ENCODE measurements around the gene ST3GAL3.
"Not testable (repeated sequence)": the region's sequence is repeated elsewhere in the genome, so short reads cannot be mapped to it uniquely, and the experiment has no call there.

ST3GAL3 gene

DNA sequence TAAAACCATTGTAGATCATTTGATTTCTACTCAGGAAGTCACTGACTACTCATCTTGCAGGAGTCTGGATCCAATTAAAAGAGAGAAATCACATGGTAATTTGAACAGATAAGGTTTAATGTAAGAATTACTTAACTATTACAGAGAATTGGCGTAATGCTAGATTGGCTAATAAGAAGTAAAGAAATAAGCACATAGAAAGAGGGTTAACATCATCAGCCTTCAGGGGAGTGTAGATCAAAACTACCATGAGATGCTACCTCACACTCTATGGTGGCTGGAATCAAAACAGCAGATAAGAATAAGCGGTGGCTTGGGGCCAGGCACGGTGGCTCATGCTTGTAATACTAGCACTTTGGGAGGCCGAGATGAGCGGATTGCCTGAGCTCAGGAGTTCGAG is 11.7 kb downstream of the ST3GAL3 start:
- ChIA-PET POLR2A (no interaction called here), CTCF (no interaction called here)
- Histone ChIP-seq H3K36me3 (ENCODE audit: control insufficient read depth in 2 of 2, insufficient read depth in 1 of 2, low read length in 2 of 2) (no peaks in the 10 kb centered on the region; a peak in 1 of 3 replicates), H3K27ac (ENCODE audit: extremely low read depth, low read depth, low read length) (no peak overlapping the region), H3K4me3 (ENCODE audit: low read depth, low read length) (no peak overlapping the region), H3K9me3 (ENCODE audit: control insufficient read depth, insufficient read depth, low read depth, low read length) (no peaks in the 10 kb centered on the region), H3K4me1 (ENCODE audit: control insufficient read depth, insufficient read depth, low read length) (peaks cover 3% of the 10 kb centered on the region; the same call in 1 of the 2 replicates)
- no peak for TF ChIP-seq KLF9 (tag by site-specific recombination; IDR thresholded peaks at IDR 0.05; ENCODE audit: low read depth)
- TF ChIP-seq ZXDB (tag by site-specific recombination; IDR thresholded peaks at IDR 0.05) = no peak
- no peak for TF ChIP-seq ZNF610 (tag by site-specific recombination; IDR thresholded peaks at IDR 0.05; ENCODE audit: borderline replicate concordance)
- TF ChIP-seq, protein P1, sequence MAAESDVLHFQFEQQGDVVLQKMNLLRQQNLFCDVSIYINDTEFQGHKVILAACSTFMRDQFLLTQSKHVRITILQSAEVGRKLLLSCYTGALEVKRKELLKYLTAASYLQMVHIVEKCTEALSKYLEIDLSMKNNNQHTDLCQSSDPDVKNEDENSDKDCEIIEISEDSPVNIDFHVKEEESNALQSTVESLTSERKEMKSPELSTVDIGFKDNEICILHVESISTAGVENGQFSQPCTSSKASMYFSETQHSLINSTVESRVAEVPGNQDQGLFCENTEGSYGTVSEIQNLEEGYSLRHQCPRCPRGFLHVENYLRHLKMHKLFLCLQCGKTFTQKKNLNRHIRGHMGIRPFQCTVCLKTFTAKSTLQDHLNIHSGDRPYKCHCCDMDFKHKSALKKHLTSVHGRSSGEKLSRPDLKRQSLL (tag by site-specific recombination; IDR thresholded peaks at IDR 0.05) = no peak
- TF ChIP-seq ZNF768 (tag by site-specific recombination; IDR thresholded peaks at IDR 0.05) = no peak
- no peak for TF ChIP-seq ZNF184 (tag by site-specific recombination; IDR thresholded peaks at IDR 0.05)
- TF ChIP-seq ZBTB8A (tag by site-specific recombination; IDR thresholded peaks at IDR 0.05) = no peak
- TF ChIP-seq ZNF138 (tag by site-specific recombination; IDR thresholded peaks at IDR 0.05; ENCODE audit: borderline replicate concordance) = no peak
- TF ChIP-seq ZNF626 (tag by site-specific recombination; IDR thresholded peaks at IDR 0.05) = no peak
- TF ChIP-seq SETDB1 (IDR thresholded peaks at IDR 0.05; ENCODE audit: insufficient read length, low read length) = no peak
- no peak for TF ChIP-seq ZFP37 (tag by site-specific recombination; IDR thresholded peaks at IDR 0.05)
- no peak for TF ChIP-seq SALL2 (tag by site-specific recombination; IDR thresholded peaks at IDR 0.05; ENCODE audit: borderline replicate concordance)
- no peak for TF ChIP-seq TRIM28 (IDR thresholded peaks at IDR 0.05; ENCODE audit: borderline replicate concordance, low read length)
- no peak for TF ChIP-seq ZNF544 (tag by site-specific recombination; IDR thresholded peaks at IDR 0.05)
- TF ChIP-seq ZNF785 (tag by site-specific recombination; IDR thresholded peaks at IDR 0.05) = no peak
- no peak for TF ChIP-seq ZNF19 (tag by site-specific recombination; IDR thresholded peaks at IDR 0.05; ENCODE audit: low read depth)
- TF ChIP-seq PRDM1 (tag by site-specific recombination; IDR thresholded peaks at IDR 0.05) = no peak
- TF ChIP-seq, protein P2, sequence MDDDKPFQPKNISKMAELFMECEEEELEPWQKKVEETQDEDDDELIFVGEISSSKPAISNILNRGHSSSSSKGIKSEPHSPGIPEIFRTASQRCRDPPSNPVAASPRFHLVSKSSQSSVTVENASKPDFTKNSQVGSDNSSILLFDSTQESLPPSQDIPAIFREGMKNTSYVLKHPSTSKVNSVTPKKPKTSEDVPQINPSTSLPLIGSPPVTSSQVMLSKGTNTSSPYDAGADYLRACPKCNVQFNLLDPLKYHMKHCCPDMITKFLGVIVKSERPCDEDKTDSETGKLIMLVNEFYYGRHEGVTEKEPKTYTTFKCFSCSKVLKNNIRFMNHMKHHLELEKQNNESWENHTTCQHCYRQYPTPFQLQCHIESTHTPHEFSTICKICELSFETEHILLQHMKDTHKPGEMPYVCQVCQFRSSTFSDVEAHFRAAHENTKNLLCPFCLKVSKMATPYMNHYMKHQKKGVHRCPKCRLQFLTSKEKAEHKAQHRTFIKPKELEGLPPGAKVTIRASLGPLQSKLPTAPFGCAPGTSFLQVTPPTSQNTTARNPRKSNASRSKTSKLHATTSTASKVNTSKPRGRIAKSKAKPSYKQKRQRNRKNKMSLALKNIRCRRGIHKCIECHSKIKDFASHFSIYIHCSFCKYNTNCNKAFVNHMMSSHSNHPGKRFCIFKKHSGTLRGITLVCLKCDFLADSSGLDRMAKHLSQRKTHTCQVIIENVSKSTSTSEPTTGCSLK (tag by site-specific recombination; IDR thresholded peaks at IDR 0.05) = no peak
- TF ChIP-seq ZNF529 (tag by site-specific recombination; IDR thresholded peaks at IDR 0.05; ENCODE audit: insufficient replicate concordance) = no peak
- TF ChIP-seq, protein P3, sequence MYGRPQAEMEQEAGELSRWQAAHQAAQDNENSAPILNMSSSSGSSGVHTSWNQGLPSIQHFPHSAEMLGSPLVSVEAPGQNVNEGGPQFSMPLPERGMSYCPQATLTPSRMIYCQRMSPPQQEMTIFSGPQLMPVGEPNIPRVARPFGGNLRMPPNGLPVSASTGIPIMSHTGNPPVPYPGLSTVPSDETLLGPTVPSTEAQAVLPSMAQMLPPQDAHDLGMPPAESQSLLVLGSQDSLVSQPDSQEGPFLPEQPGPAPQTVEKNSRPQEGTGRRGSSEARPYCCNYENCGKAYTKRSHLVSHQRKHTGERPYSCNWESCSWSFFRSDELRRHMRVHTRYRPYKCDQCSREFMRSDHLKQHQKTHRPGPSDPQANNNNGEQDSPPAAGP (tag by site-specific recombination; IDR thresholded peaks at IDR 0.05) = no peak

DNA sequence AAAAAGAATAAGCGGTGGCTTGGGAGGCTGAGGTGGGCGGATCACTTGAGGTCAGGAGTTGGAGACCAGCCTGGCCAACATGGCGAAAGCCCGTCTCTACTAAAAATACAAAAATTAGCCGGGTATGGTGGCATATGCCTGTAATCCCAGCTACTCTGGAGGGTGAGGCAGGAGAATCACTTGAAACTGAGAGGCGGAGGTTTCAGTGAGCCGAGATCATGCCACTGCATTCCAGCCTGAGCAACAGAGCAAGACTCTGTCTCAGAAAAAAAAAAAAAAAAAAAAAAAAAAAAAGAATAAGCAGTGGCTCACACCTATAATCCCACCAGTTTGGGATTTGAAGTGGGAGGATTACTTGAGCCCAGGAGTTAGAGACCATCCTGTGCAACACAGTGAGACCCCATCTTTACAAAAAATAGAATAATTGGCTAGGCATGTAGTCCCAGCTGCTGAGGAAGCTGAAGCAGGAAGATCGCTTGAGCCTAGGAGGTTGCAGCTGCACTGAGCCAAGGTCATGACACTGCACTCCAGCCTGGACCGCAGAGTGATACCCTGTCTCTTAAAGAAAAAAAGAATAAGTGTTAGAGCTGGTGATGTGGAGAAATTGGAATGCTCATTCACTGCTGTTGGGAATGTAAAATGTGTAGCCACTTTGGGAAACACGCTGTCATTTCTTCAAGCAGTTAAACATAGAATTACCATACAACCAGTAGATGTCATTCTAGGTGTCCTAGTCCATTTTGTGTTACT is 12.5 kb downstream of the ST3GAL3 start:
- POLR2A ChIA-PET = interaction anchor here (0.6 to 0.8 kb wide), 2 partner anchors 9 to 28 kb away, joined by 6 to 7 read pairs; no protein-coding TSS in a partner anchor
- CTCF ChIA-PET; H3K27ac ChIP-seq (ENCODE audit: extremely low read depth, low read depth, low read length); H3K36me3 ChIP-seq (ENCODE audit: control insufficient read depth in 2 of 2, insufficient read depth in 1 of 2, low read length in 2 of 2); H3K4me3 ChIP-seq (ENCODE audit: low read depth, low read length); H3K9me3 ChIP-seq (ENCODE audit: control insufficient read depth, insufficient read depth, low read depth, low read length); H3K4me1 ChIP-seq (ENCODE audit: control insufficient read depth, insufficient read depth, low read length): not testable (repeated sequence)
- TF ChIP-seq, protein P4, sequence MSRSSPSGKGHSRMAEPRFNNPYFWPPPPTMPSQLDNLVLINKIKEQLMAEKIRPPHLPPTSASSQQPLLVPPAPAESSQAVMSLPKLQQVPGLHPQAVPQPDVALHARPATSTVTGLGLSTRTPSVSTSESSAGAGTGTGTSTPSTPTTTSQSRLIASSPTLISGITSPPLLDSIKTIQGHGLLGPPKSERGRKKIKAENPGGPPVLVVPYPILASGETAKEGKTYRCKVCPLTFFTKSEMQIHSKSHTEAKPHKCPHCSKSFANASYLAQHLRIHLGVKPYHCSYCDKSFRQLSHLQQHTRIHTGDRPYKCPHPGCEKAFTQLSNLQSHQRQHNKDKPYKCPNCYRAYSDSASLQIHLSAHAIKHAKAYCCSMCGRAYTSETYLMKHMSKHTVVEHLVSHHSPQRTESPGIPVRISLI (tag by site-specific recombination; IDR thresholded peaks at IDR 0.05) = peak; percentile 48; the same call in 1 of the 2 replicates
